Stomach (tissue), 4 donors: Measurements from ENCODE around the gene HMGN4.

ENCODE experiments used
- POLR2A ChIP-seq, 4 donors: fragments of 450-650 bp; IDR thresholded peaks; one replicate each; pipeline ENCODE4 v1.6.1; 2016; ENCODE audit warnings: antibody characterized with exemption in 4 of 4, control low read depth in 2 of 4, mild to moderate bottlenecking in 1 of 4, moderate library complexity in 1 of 4
- TF ChIP-seq, protein P1 (sequence below), 7 experiments: fragments of 450-650 bp in 4 of 7; fragments of 200-600 bp in 3 of 7; sonication (generic) in 3 of 7; IDR thresholded peaks; one replicate each; pipeline ENCODE4 v1.5.1; 2016 to 2019; ENCODE audit warnings: antibody characterized with exemption in 7 of 7, control low read depth in 2 of 7, mild to moderate bottlenecking in 1 of 7

DNA sequence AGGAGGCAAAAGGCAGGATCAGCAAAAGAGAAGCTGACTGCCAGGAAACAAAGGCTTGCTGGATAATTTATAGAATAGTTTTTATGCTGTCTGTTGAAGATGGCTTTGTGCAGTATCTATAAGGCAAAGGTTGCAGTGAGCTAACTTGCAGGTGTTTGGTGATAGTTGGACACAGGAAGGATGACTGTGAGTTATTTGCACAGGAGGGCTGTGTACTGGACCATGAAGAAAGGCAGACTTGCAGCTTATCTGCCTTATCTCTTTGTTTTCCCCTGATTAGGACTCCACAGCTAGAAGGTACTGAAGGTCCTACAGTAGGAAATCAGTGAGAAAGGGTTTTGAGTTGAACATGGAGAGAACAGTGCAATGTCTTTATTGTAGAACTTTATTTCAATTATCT is 36.0 kb upstream of the HMGN4 start:
- TF ChIP-seq, protein P1, sequence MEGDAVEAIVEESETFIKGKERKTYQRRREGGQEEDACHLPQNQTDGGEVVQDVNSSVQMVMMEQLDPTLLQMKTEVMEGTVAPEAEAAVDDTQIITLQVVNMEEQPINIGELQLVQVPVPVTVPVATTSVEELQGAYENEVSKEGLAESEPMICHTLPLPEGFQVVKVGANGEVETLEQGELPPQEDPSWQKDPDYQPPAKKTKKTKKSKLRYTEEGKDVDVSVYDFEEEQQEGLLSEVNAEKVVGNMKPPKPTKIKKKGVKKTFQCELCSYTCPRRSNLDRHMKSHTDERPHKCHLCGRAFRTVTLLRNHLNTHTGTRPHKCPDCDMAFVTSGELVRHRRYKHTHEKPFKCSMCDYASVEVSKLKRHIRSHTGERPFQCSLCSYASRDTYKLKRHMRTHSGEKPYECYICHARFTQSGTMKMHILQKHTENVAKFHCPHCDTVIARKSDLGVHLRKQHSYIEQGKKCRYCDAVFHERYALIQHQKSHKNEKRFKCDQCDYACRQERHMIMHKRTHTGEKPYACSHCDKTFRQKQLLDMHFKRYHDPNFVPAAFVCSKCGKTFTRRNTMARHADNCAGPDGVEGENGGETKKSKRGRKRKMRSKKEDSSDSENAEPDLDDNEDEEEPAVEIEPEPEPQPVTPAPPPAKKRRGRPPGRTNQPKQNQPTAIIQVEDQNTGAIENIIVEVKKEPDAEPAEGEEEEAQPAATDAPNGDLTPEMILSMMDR (IDR thresholded peaks at IDR 0.05) = no peak
- no peak for TF ChIP-seq POLR2A (IDR thresholded peaks at IDR 0.05)
